GM21619 (cell line): ENCODE measurements around the gene BTBD9.
"Not testable (repeated sequence)": the region's sequence is repeated elsewhere in the genome, so short reads cannot be mapped to it uniquely, and the experiment has no call there.

Source experiments
- ATAC-seq: cut with Tn5 transposase; IDR thresholded peaks from one replicate; pipeline ENCODE4 v1.9.1; 2021; ENCODE audit not compliant: unreplicated experiment

The BTBD9 gene

GRCh38 chr6:38350942-38351341 lies 288.8 kb downstream of the BTBD9 start:
- no peak for ATAC-seq

- no peak for ATAC-seq
Measured at GRCh38 chr6:38350220-38350619, 289.5 kb downstream of the BTBD9 start.

GRCh38 chr6:38349795-38350194 lies 289.9 kb downstream of the BTBD9 start:
- no peak for ATAC-seq

- no peak for ATAC-seq
Measured at GRCh38 chr6:38349221-38349620, 290.5 kb downstream of the BTBD9 start.

GRCh38 chr6:38348371-38348770 lies 291.4 kb downstream of the BTBD9 start:
- no peak for ATAC-seq

- ATAC-seq = not testable (repeated sequence)
Measured at GRCh38 chr6:38347829-38348228, 291.9 kb downstream of the BTBD9 start.

GRCh38 chr6:38346291-38347079 lies 293.2 kb downstream of the BTBD9 start:
- no peak for ATAC-seq

GRCh38 chr6:38345586-38345985 lies 294.1 kb downstream of the BTBD9 start:
- ATAC-seq = no peak

GRCh38 chr6:38341496-38341895 lies 298.2 kb downstream of the BTBD9 start:
- no peak for ATAC-seq

- no peak for ATAC-seq
Measured at GRCh38 chr6:38339914-38340313, 299.8 kb downstream of the BTBD9 start.

- no peak for ATAC-seq
Measured at GRCh38 chr6:38337819-38338465, 301.8 kb downstream of the BTBD9 start.

GRCh38 chr6:38336922-38337321 lies 302.8 kb downstream of the BTBD9 start:
- no peak for ATAC-seq

- no peak for ATAC-seq
Measured at GRCh38 chr6:38326837-38327236, 312.9 kb downstream of the BTBD9 start.

- ATAC-seq = no peak
Measured at GRCh38 chr6:38323216-38323615, 316.5 kb downstream of the BTBD9 start.

- ATAC-seq = no peak
Measured at GRCh38 chr6:38322138-38322537, 317.6 kb downstream of the BTBD9 start.

GRCh38 chr6:38320843-38321242 lies 318.9 kb downstream of the BTBD9 start:
- ATAC-seq = no peak

GRCh38 chr6:38320358-38320757 lies 319.4 kb downstream of the BTBD9 start:
- ATAC-seq = no peak

GRCh38 chr6:38319256-38320212 lies 320.2 kb downstream of the BTBD9 start:
- ATAC-seq = no peak

GRCh38 chr6:38316099-38316868 lies 323.4 kb downstream of the BTBD9 start:
- peak; percentile 73 for ATAC-seq

GRCh38 chr6:38311201-38311600 lies 328.5 kb downstream of the BTBD9 start:
- no peak for ATAC-seq

- no peak for ATAC-seq
Measured at GRCh38 chr6:38310061-38310460, 329.7 kb downstream of the BTBD9 start.
